ENCODE data around the gene MTPN. TPM values are rescaled to one million over a fixed set of nuclear protein-coding genes. Genes with fewer than 3 reads are reported as not detected.

The MTPN gene
- polyA plus RNA-seq, 1 experiment: 260 TPM

GRCh38 chr7:135930565-135931461, 46.3 kb downstream of the MTPN start:
- Histone ChIP-seq H3K4me3 (ENCODE audit: low read depth, low read length) (no peak overlapping the region), H3K27ac (ENCODE audit: low read depth, low read length) (no peak overlapping the region), H3K27me3 (ENCODE audit: control insufficient read depth, insufficient read depth, low read length) (no peaks in the 10 kb centered on the region), H3K9me3 (ENCODE audit: control insufficient read depth, insufficient read depth, low read length) (no peaks in the 10 kb centered on the region)
- TF ChIP-seq CTCF (IDR thresholded peaks at IDR 0.05; ENCODE audit: low read depth, low read length): no peak
- POLR2A ChIA-PET: no interaction called here
- DNase-seq (ENCODE audit: low read depth, low spot score): no peak
- CTCF ChIA-PET: no interaction called here

GRCh38 chr7:135929722-135930141, 47.4 kb downstream of the MTPN start:
- POLR2A ChIA-PET: no interaction called here
- no peaks in the 10 kb centered on the region for H3K9me3 ChIP-seq (ENCODE audit: control insufficient read depth, insufficient read depth, low read length)
- no peak overlapping the region for H3K4me3 ChIP-seq (ENCODE audit: low read depth, low read length)
- H3K27ac ChIP-seq (ENCODE audit: low read depth, low read length): no peak overlapping the region
- CTCF ChIA-PET: interaction anchor here (0.7 kb wide), 1 partner anchor 38 kb away, joined by 3 read pairs; no protein-coding TSS in a partner anchor
- no peak for TF ChIP-seq CTCF (IDR thresholded peaks at IDR 0.05; ENCODE audit: low read depth, low read length)
- no peaks in the 10 kb centered on the region for H3K27me3 ChIP-seq (ENCODE audit: control insufficient read depth, insufficient read depth, low read length)
- DNase-seq (ENCODE audit: low read depth, low spot score): no peak

- ChIA-PET POLR2A (no interaction called here), CTCF (no interaction called here)
- Histone ChIP-seq H3K27ac (ENCODE audit: low read depth, low read length) (no peak overlapping the region), H3K4me3 (ENCODE audit: low read depth, low read length) (no peak overlapping the region), H3K9me3 (ENCODE audit: control insufficient read depth, insufficient read depth, low read length) (no peaks in the 10 kb centered on the region), H3K27me3 (ENCODE audit: control insufficient read depth, insufficient read depth, low read length) (no peaks in the 10 kb centered on the region)
- TF ChIP-seq CTCF (IDR thresholded peaks at IDR 0.05; ENCODE audit: low read depth, low read length): no peak
- no peak for DNase-seq (ENCODE audit: low read depth, low spot score)
Measured at GRCh38 chr7:135929249-135929648, 47.9 kb downstream of the MTPN start.

- Histone ChIP-seq H3K4me3 (ENCODE audit: low read depth, low read length) (no peak overlapping the region), H3K9me3 (ENCODE audit: control insufficient read depth, insufficient read depth, low read length) (no peaks in the 10 kb centered on the region), H3K27me3 (ENCODE audit: control insufficient read depth, insufficient read depth, low read length) (no peaks in the 10 kb centered on the region), H3K27ac (ENCODE audit: low read depth, low read length) (no peak overlapping the region)
- TF ChIP-seq CTCF (IDR thresholded peaks at IDR 0.05; ENCODE audit: low read depth, low read length): no peak
- CTCF ChIA-PET: no interaction called here
- POLR2A ChIA-PET: no interaction called here
- no peak for DNase-seq (ENCODE audit: low read depth, low spot score)
Measured at GRCh38 chr7:135928136-135928535, 49.0 kb downstream of the MTPN start.

GRCh38 chr7:135925210-135925609, 51.9 kb downstream of the MTPN start:
- Histone ChIP-seq H3K9me3 (ENCODE audit: control insufficient read depth, insufficient read depth, low read length) (no peaks in the 10 kb centered on the region), H3K4me3 (ENCODE audit: low read depth, low read length) (no peak overlapping the region), H3K27ac (ENCODE audit: low read depth, low read length) (no peak overlapping the region), H3K27me3 (ENCODE audit: control insufficient read depth, insufficient read depth, low read length) (no peaks in the 10 kb centered on the region)
- POLR2A ChIA-PET: interaction anchor here (0.7 kb wide), 1 partner anchor 20 kb away, joined by 4 read pairs; no protein-coding TSS in a partner anchor
- CTCF ChIA-PET: no interaction called here
- no peak for TF ChIP-seq CTCF (IDR thresholded peaks at IDR 0.05; ENCODE audit: low read depth, low read length)
- DNase-seq (ENCODE audit: low read depth, low spot score): no peak
